ENCODE measurements around the gene FCN1. TPM values are rescaled to one million over a fixed set of nuclear protein-coding genes. Genes with fewer than 3 reads are reported as not detected.

Gene FCN1
- not detected in 2 replicates for total RNA-seq (ENCODE audit: low replicate concordance)

DNA sequence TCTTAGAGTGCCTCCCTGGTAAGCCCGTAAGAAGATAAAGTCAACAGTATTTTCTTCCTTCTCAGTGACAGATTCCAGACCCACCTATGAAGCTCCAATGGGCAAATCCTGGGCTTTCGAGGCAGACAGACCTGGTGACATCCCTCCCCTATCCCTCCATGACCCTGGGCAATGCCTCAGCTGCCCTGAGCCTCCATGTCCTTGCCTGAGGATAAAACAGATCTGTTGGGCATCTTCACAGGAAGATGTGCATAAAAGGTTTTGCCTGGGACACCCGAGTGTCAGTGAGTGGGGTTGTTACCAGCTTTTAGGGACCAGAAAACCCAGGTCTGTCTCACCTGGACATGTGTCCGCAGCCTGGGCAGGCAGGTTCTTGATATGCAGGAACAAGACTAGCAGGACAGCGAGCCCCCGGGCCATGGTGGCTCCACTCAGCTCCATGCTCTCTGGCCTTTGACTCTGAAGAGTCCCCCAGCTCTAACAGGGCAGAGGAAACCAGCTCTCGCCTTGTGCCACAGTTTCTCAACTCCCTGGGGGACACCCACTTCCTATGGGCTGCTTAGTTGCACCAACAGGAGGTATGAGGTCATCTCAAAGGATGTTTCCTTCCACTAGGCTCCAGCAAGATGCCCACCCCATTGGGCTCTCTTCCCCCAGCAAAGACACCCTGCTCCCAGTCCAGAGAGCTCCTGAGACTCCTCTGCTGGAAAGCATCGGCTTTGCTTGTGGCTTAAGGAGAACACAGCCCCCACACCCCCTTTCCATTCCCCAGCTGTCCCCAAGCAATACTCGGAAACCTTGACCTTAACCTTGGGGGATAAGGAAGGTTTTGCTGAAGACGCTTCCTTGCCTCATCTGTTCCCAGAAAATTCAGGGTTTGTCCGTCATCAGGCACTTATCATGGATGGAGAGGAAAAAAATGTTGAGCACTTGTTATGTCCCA lies at the start of gene FCN1:
Gene FCN1, minus strand, starts transcription at position 482 of the 943 bp plus-strand sequence. Its CDS starts 41 bp downstream, at position 441.
- Mint-ChIP-seq H3K36me3 (no peaks in the 10 kb centered on the region), H3K9me3 (peaks cover 15% of the 10 kb centered on the region), H3K4me1 (peaks cover 3% of the 10 kb centered on the region), H3K27ac (no peak within 1 kb of the TSS), H3K27me3 (ENCODE audit: insufficient read depth, low read depth) (peaks cover 5% of the 10 kb centered on the region), H3K4me3 (peak within 1 kb of the TSS; percentile 36)
- DNase-seq (ENCODE audit: low spot score) = no peak
- Histone ChIP-seq H3K4me3 (no peak within 1 kb of the TSS), H3K9ac (no peak within 1 kb of the TSS), H3K27ac (no peak within 1 kb of the TSS), H2AFZ (replicated peaks) (no peak within 1 kb of the TSS), H3K27me3 (no peaks in the 10 kb centered on the region), H3K36me3 (no peaks in the 10 kb centered on the region), H3K4me2 (no peak within 1 kb of the TSS), H3K4me1 (no peaks in the 10 kb centered on the region), H3K79me2 (ENCODE audit: low read depth) (no peaks in the 10 kb centered on the region), H3K9me3 (ENCODE audit: low read depth) (no peaks in the 10 kb centered on the region), H3F3A (ENCODE audit: low read depth) (no peaks in the 10 kb centered on the region), H4K20me1 (ENCODE audit: low read depth) (no peaks in the 10 kb centered on the region)
- TF ChIP-seq, protein P1, sequence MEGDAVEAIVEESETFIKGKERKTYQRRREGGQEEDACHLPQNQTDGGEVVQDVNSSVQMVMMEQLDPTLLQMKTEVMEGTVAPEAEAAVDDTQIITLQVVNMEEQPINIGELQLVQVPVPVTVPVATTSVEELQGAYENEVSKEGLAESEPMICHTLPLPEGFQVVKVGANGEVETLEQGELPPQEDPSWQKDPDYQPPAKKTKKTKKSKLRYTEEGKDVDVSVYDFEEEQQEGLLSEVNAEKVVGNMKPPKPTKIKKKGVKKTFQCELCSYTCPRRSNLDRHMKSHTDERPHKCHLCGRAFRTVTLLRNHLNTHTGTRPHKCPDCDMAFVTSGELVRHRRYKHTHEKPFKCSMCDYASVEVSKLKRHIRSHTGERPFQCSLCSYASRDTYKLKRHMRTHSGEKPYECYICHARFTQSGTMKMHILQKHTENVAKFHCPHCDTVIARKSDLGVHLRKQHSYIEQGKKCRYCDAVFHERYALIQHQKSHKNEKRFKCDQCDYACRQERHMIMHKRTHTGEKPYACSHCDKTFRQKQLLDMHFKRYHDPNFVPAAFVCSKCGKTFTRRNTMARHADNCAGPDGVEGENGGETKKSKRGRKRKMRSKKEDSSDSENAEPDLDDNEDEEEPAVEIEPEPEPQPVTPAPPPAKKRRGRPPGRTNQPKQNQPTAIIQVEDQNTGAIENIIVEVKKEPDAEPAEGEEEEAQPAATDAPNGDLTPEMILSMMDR (IDR thresholded peaks at IDR 0.05) = no peak
- TF ChIP-seq EZH2phosphoT487 (IDR thresholded peaks at IDR 0.05) (no peak), EZH2 (IDR thresholded peaks at IDR 0.05) (no peak)

GRCh38 chr9:134966697-134967546 lies 49.2 kb upstream of the FCN1 start:
- no peak for DNase-seq (ENCODE audit: low spot score)
- Histone ChIP-seq H3K79me2 (ENCODE audit: low read depth) (no peaks in the 10 kb centered on the region), H3K4me2 (peak overlapping the region; percentile 41), H4K20me1 (ENCODE audit: low read depth) (no peaks in the 10 kb centered on the region), H3K27ac (no peak overlapping the region), H3K4me1 (peaks cover 14% of the 10 kb centered on the region), H3K36me3 (no peaks in the 10 kb centered on the region), H3K9ac (no peak overlapping the region), H3K27me3 (no peaks in the 10 kb centered on the region), H2AFZ (replicated peaks) (no peak overlapping the region), H3K4me3 (no peak overlapping the region), H3K9me3 (ENCODE audit: low read depth) (no peaks in the 10 kb centered on the region), H3F3A (ENCODE audit: low read depth) (peaks cover 10% of the 10 kb centered on the region)
- Mint-ChIP-seq H3K9me3 (no peaks in the 10 kb centered on the region), H3K27ac (peak overlapping the region; percentile 72), H3K4me1 (peaks cover 25% of the 10 kb centered on the region), H3K27me3 (ENCODE audit: insufficient read depth, low read depth) (peaks cover 2% of the 10 kb centered on the region), H3K4me3 (no peak overlapping the region), H3K36me3 (no peaks in the 10 kb centered on the region)
- TF ChIP-seq EZH2phosphoT487 (IDR thresholded peaks at IDR 0.05) = no peak
- TF ChIP-seq EZH2 (IDR thresholded peaks at IDR 0.05) = no peak
- TF ChIP-seq, protein P1 (IDR thresholded peaks at IDR 0.05) = no peak

- H3K36me3 ChIP-seq = no peaks in the 10 kb centered on the region
- H3K79me2 ChIP-seq (ENCODE audit: low read depth) = no peaks in the 10 kb centered on the region
- no peaks in the 10 kb centered on the region for H3K9me3 Mint-ChIP-seq
- TF ChIP-seq EZH2phosphoT487 (IDR thresholded peaks at IDR 0.05) = no peak
- TF ChIP-seq, protein P1 (IDR thresholded peaks at IDR 0.05) = no peak
- TF ChIP-seq EZH2 (IDR thresholded peaks at IDR 0.05) = no peak
- no peaks in the 10 kb centered on the region for H3K27me3 ChIP-seq
- H3K4me3 Mint-ChIP-seq = no peak overlapping the region
- H3K36me3 Mint-ChIP-seq = no peaks in the 10 kb centered on the region
- no peak overlapping the region for H3K27ac Mint-ChIP-seq
- H3K4me1 ChIP-seq = peaks cover 14% of the 10 kb centered on the region
- H3F3A ChIP-seq (ENCODE audit: low read depth) = peaks cover 10% of the 10 kb centered on the region
- peaks cover 2% of the 10 kb centered on the region for H3K27me3 Mint-ChIP-seq (ENCODE audit: insufficient read depth, low read depth)
- H2AFZ ChIP-seq (replicated peaks) = no peak overlapping the region
- H3K27ac ChIP-seq = no peak overlapping the region
- peaks cover 26% of the 10 kb centered on the region for H3K4me1 Mint-ChIP-seq
- H3K9ac ChIP-seq = no peak overlapping the region
- no peak for DNase-seq (ENCODE audit: low spot score)
- H3K4me3 ChIP-seq = no peak overlapping the region
- no peak overlapping the region for H3K4me2 ChIP-seq
- H3K9me3 ChIP-seq (ENCODE audit: low read depth) = no peaks in the 10 kb centered on the region
- no peaks in the 10 kb centered on the region for H4K20me1 ChIP-seq (ENCODE audit: low read depth)
Measured at GRCh38 chr9:134966270-134966669, 48.6 kb upstream of the FCN1 start.
